T-helper 1 cell treated with Interleukin-12 subunit alpha and Interleukin-12 subunit beta and Interleukin-4 antibody, amounts not matched to agents 30 ng/mL and 1 ng/mL, for 36 hours (primary cell): Measurements from ENCODE around the gene CLIC3. TPM values are rescaled to one million over a fixed set of nuclear protein-coding genes. Genes with fewer than 3 reads are reported as not detected.

Experiments used
- intact Hi-C: fragments of 100-400 bp; cut with micrococcal nuclease; formaldehyde crosslinking; loops from one replicate; pipeline ENCODE4 v1.15.1; 2024
- total RNA-seq: library from RNA; stranded (reverse); gene quantifications from 2 replicates; pipeline ENCODE4 v1.2.3, GENCODE V29; 2022

CLIC3 gene
- total RNA-seq, 1 donor from 2014 or later = 1.4 TPM

DNA sequence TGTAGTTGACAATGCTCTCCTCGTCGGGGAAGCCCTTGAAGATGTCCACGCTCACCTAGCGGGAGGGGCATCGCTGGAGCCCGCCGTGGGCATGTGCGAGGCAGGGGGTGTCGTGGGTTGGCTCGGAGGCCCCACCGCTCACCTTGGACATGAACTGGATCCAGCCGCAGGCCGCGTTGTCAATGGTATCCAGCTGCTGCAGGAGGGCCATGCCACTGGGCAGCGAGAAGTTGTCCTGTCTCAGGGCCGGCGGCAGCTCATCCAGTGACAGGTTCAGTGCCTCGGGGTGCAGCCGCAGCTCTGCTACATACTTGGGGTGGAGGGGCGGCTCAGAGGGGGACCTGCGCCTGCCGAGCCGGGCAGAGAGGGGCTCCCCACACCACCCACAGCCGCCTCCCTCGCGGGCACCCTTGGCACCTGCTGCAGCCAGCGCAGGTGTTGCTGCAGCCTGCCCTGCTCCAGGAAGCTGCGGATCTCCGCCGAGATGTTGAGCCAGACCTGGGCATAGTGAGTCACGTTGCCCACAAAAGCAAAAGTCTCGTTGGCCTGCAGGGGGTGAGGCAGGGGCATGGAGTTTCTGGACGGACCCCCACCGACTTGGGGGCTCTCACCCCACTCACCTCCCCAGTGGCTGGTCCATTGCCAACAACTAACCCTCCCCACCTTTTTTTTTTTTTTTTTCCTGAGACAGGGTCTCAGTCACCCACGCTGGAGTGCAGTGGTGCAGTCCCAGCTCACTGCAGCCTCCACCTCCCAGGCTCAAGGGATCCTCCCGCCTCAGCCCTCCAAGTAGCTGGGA lies 22.6 kb upstream of the CLIC3 start:
- intact Hi-C loops = no loop called here

DNA sequence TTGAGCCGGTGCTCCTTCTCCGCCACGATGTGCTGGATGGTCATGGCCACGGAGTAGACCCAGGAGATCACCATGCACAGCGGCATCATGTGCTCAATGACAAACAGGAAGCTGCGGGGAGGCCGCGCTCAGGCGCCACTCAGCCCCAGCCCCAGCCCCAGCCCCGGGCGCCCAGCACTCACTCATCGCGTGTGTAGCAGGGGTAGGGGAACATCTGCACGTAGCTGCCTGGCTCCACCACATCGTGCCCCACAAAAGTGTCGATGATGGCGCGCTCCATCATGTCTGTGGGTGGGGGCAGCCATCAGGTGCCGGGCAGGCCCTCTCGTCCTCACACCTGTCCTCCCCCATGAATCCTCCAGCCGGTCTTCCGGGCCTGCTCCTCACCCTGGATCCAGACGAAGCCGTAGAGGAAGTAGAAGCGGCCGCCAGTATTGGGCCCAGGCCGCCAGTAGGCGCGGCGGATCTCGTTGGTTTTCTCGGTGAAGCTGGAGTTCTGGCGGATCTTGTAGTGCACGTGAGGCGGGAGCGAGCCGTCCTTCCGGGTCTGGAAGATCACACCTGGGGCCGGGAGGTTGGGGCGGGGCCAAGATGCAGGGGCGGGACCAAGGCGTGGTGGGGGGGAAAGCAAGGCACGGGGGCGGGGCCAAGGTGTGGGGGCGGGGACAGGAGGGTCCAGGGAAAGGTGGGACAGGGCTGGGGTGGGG lies 21.6 kb upstream of the CLIC3 start:
- intact Hi-C loops = no loop called here

DNA sequence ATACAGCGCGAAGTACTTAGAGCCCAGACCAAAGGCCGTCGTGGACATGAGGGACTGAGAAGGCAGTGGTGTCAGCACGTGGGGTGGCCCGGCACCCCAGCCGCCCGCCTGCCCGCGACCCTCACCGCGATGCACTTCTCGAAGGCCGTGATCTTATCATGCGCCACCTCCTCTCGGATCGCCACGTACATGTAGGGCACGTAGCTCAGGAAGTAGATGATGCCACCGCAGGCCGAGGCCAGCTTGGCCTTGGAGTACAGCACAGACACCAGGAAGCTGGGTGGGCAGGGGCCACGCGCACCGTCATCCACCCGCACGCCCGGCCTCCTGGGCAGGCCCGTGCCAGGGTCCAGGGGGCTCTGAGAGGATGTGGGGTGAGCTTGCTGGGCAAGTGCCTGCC lies 20.7 kb upstream of the CLIC3 start:
- intact Hi-C loops = no loop called here

DNA sequence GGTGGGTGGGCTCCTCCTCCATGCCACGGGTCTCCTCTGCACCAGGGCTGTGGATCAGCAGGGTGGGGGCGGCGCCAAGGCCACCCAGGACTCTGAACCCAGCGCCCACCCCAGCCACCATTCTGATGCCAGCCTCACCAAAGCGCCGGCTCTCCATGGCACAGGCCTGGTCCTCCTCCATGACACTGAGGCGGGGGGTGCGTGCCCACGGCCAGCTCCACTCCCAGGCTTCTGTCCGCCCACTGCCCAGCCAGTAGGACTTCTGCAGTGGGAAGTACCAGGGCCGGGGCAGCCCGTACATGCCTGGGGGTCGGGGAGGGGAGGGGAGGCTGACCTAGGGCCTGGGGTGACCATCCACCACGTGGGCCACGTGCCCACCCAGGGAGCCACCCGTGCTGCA lies 20.1 kb upstream of the CLIC3 start:
- intact Hi-C loops = no loop called here

DNA sequence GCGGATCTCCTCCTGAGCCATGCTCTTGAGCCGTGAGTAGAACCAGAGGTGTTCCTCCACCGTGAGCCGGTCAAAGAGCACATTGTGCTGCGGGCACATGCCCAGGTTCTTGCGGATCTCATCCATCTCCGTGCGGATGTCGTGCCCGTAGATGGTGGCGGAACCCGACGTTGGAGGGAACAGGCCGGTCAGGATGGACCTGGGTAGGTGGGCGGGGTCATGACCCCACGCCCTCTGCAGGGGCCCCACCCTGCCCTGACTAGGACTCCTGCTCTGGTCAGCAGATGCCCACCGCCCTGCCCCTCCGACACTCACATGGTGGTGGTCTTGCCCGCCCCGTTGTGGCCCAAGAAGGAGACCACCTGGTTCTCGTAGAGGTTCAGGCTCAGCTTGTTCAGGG lies 19.6 kb upstream of the CLIC3 start:
- intact Hi-C loops = no loop called here

DNA sequence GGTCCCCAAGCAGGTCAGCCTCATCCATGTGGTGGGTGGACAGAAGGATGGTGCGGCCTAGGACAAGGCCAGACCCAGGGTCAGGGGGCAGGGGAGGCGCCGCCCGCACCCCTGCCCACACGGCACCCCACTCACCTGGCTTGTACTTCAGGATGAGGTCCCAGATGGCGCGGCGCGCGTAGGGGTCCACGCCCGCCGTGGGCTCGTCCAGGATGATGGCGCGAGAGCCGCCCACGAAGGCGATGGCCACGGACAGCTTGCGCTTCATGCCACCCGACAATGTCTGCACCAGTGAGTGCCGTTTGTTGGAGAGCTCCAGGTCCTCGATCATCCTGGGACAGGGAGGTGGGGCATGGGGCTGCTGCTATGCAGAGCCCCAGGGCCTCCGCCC lies 19.2 kb upstream of the CLIC3 start:
- intact Hi-C loops = no loop called here

DNA sequence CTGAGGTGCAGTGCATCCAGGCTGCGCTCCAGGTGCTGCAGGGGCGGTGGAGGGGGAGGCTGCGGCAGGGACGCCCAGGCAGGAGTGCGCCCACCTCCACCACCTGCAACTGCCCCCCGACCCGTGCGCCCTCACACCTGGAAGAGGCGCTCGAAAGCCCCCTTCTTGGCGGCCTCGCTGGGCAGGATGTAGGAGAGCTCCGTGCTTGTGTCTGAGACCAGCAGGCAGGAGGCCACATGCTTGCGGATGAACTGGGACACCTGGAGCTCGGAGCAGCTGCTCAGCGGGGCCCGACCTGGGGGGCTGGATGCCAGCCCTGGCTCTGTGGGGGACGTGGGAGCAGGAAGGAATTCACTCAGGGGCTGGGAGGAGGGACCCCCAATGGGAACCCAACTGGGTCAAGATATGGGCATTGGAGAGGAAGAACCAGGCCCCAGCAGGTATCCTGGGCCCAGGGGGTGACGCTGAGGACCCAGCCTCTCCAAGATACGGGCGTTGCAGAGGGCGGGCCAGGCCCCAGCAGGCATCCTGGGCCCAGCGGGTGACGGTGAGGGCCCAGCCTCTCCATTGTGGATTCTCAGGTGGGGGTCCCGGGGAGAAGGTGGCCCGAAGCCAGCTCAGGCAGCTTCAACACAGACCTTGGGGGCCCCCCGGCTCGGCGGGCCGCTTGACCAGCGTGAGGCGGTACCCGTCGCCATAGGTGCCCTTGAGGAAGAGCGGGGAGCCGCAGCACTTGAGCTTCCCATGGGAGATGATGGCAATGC lies 18.6 kb upstream of the CLIC3 start:
- intact Hi-C loops = no loop called here

DNA sequence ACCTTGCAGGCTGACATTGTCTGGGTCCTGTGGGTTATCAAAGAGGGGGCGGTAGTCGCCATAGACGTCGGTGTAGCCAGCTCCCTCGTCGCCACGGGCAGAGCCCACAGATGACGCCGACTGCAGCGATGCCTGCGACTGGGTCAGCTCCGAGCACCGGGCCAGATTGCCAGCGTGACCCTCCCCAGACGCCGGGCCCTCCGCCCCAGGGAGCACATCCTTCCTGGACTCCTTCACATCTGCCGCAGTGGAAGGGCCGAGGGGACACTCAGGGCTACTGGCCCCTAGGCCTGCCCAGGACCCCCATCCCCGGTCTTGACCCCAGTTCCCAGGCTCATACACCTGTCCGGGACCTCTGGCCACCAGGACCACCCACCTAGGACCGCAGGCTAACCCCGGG lies 17.8 kb upstream of the CLIC3 start:
- intact Hi-C loops = no loop called here

DNA sequence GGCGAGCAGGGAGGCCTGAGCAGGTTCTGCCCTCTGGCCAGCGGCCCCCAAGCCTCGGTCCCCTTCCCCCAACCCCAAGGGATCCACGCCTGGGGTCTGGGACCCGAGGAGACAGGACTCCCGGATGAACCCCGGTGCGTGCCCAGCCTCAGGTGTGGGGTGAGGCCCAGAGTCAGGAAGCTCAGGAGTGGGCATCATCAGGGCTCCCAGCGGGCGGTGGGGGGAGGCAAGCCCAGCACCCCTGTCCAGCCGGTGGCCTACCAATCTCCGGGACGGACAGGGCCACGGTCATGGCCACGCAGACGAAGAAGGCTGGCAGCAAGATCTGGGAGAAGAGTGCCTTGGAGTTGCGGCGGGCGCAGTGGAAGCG lies 17.2 kb upstream of the CLIC3 start:
- intact Hi-C loops = no loop called here

DNA sequence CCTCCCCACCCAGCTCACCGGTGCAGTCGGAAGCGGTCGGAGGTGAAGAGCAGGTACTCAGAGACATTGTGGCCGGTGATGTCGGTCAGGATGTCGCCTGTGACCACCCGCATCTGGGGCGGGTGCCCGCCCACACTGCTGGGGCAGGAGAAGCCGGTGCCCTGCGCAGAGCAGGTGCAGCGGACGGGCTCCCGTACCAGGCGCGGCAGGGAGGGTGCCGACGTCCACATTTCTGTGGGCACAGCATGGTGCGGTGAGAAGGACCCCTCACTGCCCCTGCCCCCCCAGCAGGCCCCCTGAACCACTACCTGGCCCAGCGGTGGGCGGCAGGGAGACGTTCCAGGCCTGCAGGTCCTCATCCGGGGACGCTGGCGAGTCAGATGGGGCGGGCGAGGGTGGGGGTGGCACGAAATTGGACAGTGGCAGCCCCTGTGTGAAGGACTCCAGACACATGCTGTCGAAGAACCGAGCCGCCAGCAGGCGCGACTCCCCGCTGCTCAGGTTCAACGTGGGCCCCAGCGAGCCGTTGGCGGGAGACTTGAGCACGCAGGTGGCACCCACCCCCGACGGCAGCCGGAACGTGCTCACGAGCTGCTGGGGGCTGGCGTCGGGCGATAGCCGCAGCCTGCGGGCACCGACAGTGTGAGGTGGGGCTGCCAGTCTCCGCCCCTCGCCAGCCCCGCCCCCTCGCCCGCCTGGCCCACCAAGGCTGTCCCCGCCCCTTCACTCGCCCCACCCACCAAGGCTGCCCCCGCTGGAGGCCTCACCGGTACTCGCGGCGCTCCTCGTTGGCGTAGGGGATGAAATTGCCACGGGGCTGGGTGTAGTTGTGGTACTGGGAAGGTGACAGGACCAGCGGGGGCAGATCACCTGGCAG lies 16.6 kb upstream of the CLIC3 start:
- intact Hi-C loops = no loop called here

DNA sequence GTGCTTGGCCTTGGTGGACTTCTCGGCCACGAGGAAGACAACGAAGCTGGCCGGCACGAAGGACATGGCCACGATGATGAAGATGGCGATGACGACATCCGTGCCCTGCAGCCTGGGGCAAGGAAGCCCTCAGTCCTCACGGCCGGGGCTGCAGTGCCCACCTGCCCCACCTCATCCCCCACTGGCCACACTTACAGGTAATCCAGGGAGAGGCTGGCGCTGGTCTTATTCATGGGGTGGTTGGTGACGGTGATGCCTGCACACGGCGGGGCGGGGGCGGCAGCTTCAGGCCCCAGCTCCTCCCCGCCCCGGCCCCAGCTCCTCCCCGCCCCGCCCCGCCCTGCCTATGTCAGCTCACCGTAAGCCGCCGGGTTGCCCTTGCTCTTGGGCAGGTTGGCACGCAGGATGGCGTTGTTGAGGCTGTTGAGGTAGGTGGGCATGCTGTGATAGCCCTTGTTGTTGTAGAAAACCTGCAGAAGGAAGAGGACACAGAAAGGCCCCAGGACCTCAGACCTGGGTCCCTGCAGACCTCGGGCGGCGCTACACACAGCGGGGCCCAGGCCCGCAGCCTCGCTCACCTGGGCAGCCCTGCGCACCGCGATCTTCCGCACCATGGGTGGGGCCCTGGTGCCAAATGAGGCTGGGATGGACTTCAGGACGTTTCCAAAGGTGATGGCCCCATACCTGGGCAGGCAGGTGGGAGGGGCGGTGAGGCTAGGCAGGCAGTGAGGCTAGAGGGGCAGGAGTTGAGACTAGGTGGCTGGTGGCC lies 15.7 kb upstream of the CLIC3 start:
- intact Hi-C loops = no loop called here

DNA sequence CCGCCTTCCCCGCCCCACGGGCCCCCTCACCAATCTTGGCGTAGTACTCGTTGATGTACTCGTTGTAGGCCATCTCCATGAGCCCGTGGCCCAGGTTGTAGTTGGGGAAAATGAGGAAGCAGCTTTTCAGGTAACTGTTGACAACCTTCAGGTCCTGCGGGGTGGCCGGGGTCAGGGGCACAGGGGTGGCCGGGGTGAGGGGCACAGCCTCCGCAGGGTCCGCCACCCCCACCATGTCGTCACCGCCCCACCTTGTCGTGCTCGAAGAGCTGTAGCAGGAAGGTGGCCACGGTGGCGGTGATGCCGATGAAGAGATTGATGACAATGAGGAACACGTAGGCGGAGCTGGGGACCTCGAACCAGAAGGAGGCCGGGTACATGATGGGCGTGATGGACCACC lies 14.8 kb upstream of the CLIC3 start:
- intact Hi-C loops = no loop called here

DNA sequence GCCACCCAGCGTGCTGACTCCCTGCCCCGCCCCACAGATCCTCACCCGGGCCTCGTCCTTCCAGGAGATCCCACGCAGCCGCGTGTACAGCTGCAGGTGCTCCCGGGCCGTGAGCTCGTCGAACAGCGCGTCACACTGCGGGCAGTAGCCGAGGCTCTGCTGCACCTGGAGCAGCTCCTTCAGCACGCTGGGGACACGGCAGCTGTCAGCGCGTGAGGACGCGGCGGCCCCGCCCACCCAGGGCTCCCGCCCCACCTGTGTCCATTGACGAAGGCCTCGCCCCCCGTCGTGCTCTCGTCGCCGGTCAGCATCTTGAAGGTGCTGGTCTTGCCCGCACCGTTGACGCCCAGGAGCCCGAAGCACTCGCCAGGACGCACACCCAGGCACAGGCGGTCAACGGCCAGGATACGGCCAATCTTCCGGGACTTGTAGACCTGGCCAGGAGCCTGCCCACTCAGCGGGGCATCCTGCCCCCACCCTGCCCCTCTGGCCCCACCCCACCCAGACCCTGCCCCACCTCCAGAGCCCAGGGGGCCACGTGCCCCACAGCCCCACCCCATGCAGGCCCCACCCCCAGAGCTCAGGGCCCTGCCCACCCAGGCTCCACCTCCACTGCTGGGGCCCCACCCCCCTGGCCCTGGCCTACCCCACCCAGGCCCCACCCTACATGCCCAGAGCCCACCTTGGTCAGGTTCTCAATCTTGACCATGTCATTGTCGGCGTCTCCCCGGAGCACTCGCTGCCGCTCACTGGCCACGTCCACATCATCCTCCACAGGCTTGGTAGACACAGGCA lies 13.8 kb upstream of the CLIC3 start:
- intact Hi-C loops = no loop called here

DNA sequence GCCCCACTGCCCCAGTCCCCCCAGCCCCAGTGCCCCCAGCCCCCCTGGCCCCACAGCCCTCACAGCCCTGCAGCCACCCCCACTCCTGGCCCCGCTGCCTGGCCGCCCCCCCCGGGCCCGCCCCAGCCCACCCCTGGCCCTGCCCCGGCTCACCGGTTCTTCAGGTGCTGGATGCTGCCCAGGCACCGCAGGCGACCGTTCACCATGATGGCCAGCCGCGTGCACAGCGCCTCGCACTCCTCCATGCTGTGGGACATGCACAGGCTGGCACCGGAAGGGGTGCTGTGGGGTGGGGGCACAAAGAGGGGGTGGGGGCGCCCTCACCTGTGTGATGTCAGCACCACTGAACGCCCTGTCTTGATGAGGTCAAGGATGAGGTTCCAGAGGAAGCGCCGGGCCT lies 12.8 kb upstream of the CLIC3 start:
- intact Hi-C loops = no loop called here

DNA sequence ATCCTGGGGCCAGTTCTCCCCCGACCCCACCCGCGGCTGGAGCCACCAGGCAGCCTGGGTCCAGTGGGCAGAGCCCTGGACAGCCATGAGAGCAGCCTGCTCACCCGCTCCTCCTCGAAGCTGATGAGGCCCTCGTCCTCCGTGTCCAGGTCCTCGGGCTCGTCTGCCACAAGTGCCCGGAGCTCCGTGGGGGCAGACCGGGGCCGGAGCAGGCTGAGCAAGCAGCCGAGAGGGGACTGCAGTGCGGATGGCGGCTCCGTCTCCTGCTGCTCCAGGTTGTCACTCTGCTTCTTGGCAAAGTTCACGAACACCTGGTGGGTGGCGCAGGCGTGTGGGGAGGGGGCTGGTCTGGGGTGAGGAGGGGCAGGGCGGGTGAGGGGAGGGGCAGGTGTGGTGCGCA lies 11.9 kb upstream of the CLIC3 start:
- intact Hi-C loops = no loop called here

DNA sequence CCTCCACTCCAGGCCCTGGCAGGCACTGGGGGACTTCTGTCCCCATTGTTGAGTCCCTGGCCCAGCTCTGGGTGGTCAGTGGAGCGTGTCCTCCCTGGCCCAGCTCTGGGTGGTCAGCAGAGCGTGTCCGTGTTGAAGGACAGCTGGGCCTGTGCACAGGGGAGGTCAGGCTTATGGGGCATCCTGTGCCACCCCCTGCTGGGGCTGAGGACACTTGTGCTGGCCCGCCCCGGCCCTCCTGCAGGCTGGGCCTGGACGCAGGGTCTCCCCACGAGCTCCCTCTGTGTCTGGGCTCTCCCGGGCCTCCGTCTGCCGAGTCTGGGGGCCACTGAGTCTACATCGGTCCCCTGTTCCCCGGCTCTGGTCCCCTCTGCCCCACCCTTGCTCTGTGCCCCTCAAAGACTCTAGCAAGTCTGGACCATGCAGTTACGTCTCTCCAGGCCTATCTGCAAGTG lies 11.5 kb upstream of the CLIC3 start:
- intact Hi-C loops = no loop called here

DNA sequence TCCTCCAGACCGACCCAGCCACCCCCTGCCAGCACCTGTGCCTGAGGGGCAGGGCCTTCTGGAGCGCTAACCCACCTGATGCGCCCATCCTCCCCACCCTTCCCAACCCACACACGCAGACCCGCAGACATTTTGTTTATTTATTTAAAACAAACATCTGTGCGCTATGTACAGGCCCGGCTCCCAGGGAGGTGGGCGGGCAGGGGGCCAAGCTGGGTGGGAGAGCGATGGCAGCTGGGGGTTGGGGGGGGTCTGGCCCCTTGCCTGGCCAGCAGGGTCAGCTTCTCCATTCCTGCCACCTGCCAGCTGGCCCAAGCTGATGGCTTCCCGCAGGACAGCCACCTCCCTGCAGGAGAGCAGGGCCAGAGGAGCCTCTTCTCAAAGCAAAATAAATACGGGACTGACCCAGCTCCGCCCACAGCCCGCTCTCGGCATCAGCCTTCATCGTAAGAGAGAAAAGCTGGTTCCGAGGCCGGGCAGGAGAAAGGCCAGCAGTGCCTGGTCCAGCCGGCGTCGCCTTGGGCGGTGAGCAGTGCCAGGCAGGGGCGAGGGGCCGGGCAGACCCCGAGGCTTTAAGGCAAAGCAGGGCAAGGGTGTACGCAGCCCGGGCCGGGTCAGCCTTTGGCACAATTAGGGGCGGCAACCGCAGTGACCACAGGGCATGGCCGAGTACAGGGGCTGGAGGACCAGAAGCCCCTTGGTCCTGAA lies 10.9 kb upstream of the CLIC3 start:
- intact Hi-C loops = no loop called here

DNA sequence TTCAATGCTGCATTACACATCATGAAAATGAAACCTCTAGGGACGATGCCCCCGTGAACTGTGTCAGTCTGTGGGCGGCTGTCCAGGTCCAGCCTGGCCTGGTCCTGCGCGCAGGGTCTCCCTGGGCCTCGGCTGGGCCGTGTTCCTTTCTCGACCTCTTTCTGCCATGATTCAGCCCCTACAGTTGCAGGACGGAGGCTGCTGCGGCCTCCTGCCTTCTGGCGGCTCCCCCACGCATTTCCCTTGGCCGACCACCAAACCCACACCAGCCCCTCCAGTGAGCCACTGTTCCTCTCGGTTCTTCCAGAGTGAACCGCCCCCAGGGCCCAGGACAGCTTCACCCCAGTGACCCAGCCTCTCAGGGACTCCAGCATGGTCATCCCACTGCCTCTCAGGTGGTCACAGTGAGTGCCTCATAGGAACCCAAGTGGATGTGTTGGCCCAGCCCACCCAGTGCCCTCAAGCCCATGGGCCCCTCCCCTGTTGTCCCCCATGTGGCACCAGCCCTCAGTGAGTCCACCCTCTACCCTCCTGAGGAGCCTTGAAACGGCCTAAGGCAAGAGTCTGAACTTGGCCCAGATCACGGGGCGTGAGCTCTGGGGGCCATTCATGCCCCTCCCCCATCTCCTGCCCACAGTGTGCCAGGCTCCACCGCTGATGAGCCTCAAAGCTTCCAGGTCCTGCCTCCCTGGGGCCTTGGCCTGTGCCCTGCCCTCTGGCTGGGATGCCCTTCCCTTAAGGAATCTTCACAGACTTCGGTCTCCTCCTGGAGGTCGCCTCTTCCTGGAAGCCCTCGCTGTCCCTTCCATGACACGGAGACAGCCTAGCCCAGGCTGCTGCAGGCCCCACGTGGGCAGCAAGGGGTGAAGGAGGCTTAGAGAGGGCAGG lies 10.0 kb upstream of the CLIC3 start:
- intact Hi-C loops = no loop called here
